NCI-H526 (cell line): ENCODE results near the gene COL25A1.

Experiments used
- DNase-seq, 2 experiments: peaks; one replicate each; lab custom pipeline; 2025; lab: John Stamatoyannopoulos, UW

The COL25A1 gene

GRCh38 chr4:108861334-108861733 is 441.1 kb downstream of the COL25A1 start:
- no peak for DNase-seq

- DNase-seq = no peak
Measured at GRCh38 chr4:108854786-108855185, 447.7 kb downstream of the COL25A1 start.

GRCh38 chr4:108852691-108853090 is 449.8 kb downstream of the COL25A1 start:
- DNase-seq = no peak

GRCh38 chr4:108851366-108851765 is 451.1 kb downstream of the COL25A1 start:
- no peak for DNase-seq

DNA sequence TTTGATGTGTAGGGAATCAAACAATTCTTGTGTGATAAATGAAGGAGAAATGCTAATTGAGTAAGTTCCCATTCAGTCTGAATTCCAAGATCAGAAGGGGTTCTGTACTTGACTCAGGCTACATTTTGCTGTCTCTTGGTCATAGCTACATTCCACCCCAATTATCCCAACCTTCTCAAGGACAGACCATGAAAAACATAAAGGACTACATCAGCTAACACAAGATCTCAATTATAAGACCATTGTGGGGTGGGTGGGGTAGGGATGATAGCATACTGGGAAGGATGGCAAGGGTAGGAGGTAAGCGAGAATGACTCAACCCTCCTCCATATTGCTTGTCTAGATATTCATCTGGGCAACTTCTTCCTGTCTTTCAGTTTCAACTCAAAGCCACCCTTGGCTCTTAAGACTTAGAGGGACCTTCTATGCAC is 452.2 kb downstream of the COL25A1 start:
- no peak for DNase-seq

GRCh38 chr4:108849611-108850168 is 452.8 kb downstream of the COL25A1 start:
- peak; percentile 49 to 59 for DNase-seq

- DNase-seq = no peak
Measured at GRCh38 chr4:108846568-108846967, 455.9 kb downstream of the COL25A1 start.

DNA sequence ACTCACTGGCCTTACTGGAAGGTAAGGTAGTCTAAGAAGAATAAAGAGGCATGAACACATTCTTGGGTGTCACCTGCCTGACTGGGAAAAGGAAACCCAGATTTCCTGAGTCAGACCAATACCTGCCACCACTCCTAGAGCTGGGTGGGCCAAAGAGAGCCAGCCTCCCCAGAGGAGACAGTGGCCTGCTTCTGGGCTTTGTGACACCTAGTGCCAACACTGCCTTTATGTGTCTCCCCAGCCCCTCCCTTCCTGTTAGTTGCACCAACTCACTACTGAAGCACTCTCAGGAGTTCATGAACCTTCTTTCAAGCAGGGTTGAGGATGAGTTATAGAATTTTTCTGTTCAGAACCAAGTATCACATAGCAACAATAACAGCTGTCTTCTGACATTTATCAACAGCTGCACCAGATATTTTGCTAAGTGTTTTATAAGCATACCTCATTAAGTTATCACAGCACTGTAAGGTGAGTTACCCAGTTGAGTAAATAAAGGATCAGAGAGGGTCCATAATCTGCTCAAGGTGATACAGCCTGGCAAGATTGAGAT is 462.0 kb downstream of the COL25A1 start:
- DNase-seq = no peak

DNA sequence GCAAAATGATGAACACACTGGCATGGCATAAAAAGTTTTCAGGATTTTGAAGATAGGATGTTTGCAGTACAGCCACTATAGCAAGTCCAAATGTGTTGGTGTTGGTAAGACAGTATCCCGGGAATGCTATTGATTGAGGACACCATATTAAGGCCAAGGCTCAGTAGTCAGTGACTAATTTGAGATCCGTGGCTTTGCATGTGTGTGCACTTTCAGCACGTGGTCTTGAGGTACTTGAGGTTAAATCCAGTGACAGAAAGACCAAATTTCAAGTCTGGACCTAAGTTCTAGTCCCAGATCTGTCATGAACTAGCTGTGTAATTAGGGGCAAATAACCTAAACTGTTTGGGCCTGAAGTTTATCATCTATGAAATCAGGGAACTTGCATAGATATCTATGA is 463.1 kb downstream of the COL25A1 start:
- no peak for DNase-seq

- DNase-seq = no peak
Measured at GRCh38 chr4:108838451-108838850, 464.0 kb downstream of the COL25A1 start.

- DNase-seq = peak; percentile 20 to 58
Measured at GRCh38 chr4:108834835-108835384, 467.5 kb downstream of the COL25A1 start.

DNA sequence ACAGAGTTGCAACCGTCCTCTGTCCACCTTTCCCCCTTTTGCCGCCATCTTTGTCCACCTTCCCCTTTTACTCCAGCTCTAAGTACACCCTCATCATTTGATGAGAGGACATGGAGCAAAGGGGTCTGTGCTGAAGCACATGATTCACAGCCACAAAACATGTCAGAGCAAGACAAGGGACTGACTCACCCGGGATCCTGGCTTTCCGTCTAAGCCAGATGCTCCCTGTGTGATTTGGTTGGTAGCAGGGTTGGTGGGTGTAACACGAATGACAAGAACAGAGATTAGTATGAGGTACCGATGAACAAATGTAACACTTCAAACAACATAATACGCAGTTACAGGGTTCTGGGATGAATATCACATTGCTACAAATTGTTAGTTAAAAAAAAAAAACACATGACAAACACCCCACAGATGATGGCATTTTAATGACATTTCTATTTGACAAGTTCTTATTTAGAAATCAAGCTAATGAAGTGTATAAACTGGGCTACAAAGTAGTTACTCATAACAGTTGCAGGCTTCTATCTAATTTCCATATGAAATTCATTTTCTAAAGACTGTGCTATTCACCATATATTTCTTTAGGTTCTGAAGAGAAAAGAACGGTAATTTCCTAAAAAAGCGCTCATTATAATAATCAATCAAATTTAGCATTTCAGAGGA is 468.2 kb downstream of the COL25A1 start:
- no peak for DNase-seq

DNA sequence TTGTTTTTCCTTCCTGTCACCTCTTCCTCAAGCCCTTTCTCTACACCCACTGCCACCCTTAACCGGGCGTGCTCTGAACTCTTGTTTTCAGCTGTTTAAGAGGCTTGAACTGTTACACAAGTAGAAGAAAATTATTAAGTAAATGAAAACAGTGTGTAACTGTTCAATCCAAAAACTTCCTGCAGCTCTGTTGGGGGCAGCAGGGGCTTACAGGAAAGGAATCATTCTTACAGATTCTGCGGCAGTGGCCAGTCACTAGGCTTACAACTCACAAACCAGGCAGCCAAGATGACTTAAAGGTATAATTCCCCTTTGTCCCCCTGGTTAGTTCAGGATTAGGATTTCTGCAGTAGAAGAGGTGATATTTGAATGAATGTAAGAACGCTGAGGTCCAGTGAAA is 469.4 kb downstream of the COL25A1 start:
- no peak for DNase-seq

- DNase-seq = no peak
Measured at GRCh38 chr4:108831886-108832285, 470.6 kb downstream of the COL25A1 start.

DNA sequence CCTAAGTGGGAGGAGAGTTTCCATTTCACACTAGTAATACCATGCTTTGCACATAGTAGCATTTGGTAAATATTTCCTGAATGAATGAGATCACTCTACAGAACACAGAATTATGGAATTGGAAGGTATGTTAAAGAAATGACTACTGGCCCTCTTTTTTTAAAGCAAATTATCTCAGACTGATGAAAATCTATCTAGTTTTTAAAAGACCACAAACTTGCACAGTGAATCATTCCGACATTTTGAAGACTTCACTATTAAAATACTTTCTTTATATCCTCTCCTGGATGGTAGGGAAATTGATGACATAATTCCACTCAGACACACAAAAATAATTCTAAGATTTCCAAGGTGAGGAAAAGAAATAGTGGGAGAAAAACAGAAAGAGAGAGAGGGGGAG is 471.2 kb downstream of the COL25A1 start:
- no peak for DNase-seq

GRCh38 chr4:108830509-108831244 is 471.8 kb downstream of the COL25A1 start:
- no peak for DNase-seq

GRCh38 chr4:108829966-108830492 is 472.4 kb downstream of the COL25A1 start:
- no peak for DNase-seq

GRCh38 chr4:108828620-108829019 is 473.8 kb downstream of the COL25A1 start:
- no peak for DNase-seq

- no peak for DNase-seq
Measured at GRCh38 chr4:108825737-108826136, 476.7 kb downstream of the COL25A1 start.

DNA sequence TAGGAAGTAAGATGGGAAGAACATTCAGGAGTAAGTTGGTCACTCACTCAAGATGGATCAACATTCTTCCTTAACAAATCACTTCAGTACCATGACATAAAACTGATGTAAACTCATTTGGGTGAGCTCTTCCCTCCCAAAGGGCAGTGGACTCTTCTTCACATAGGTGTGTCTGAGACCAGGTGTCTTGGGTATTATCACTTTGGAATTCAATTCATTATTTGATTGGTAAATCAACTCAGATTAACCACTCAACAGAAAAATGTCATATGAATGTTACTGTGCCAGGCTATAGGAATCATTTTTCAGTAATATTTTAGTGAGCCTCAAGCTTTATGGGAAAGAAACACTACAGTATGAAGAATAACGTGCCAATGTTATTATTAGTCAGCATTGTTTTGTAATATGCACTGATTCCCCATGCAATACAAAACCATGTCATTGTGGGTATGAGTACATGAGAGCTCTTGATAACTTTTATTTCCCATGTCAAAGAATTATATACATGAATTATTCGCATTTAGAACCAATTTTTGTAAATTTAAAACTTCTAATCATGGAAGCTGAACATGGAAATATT is 481.0 kb downstream of the COL25A1 start:
- no peak for DNase-seq

DNA sequence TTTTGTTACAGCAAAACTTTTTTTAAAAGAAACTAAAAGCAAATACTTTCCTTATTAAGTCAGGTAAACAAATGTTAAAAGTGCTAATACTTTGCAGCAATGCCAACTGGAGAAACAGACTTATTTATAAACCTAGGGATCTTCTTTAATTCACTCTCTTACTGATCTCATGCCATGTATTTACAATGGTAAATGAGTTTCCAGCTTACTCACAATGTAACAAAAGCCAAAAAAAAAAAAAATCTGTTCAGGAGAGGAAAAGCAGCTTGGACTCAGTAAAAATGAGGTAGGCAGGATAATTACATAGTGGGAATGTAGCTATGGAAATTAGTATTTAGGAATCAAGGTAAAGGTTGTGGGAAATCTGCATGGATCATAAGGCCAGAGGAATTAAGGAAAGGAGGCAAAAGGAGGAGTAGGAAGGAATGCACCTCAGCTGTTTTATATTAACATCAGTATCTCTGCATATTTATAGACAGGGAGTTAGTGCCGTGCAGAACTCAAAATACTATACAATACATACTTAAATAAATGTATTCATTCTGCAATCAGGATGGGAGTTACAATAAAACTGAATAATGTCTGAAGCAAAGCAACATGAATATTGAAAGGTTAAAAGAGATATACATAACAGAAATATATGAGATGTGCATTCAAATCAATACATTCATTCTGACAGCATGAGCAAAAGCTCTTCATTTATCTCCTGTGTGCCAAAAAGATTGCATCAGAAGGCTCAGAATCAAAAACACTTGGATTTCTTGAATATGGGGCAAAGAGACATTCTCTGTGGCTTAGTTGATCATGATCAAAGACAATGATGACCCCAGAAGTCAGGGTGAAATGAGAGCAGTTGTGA is 481.7 kb downstream of the COL25A1 start:
- DNase-seq = no peak
